ENCODE data around the gene ESPN.
"Not testable (repeated sequence)": the region's sequence is repeated elsewhere in the genome, so short reads cannot be mapped to it uniquely, and the experiment has no call there.

ESPN gene

DNA sequence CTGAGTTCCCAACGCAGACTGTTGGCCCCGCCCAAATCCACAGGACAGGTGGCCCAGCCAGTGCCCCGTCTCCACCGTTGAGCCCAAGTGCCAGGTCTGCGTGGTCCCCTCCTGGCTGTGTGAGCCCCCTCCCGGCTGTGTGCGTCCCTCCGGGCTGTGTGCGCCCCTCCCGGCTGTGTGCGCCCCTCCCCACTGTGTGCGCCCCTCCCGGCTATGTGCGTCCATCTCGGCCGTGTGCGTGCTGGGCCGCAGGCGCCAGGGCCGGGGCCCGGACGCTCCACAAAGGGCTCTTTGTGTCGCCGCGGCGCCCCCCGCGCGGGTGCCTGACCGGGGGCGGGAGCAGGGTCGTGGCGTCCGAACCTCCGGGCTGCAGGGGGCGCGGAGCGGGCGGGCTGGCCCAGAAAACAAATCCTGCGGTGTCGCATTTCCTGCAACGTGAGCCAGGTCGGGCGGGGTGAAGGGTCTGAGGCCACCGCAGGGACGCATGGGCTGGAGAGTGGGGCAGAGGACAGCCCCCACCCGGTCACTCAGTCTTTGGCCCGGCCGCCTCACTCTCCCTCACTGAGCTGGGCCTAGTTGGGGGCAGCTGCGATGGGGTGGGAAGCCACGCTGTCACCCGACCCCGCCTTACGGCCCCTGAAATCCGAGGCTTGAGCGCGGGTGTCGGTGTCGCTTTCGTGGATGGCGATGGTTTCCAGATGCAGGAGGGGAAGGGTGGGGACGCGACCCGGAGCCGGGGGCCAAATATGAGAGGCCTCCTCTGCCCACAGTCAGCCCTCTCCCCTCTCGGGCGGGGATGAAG lies 22.6 kb downstream of the ESPN start:
- Histone ChIP-seq H3K4me1 (ENCODE audit: control insufficient read depth in 1 of 2, insufficient read depth in 2 of 2, low read length in 2 of 2) (peaks cover 9 to 19% of the 10 kb centered on the region in 2 donors), H3K36me3 (ENCODE audit: control insufficient read depth in 1 of 2, insufficient read depth in 2 of 2, low read length in 2 of 2) (no peaks in the 10 kb centered on the region), H3K27me3 (ENCODE audit: control insufficient read depth in 1 of 2, insufficient read depth in 2 of 2, low read length in 2 of 2) (peaks cover 0 to 8% of the 10 kb centered on the region in 2 donors), H3K27ac (ENCODE audit: low read depth, low read length) (no peak overlapping the region), H3K9me3 (ENCODE audit: control insufficient read depth in 1 of 2, low read length in 2 of 2) (no peaks in the 10 kb centered on the region), H3K9ac (ENCODE audit: low read depth in 1 of 2, low read length in 2 of 2) (no peak overlapping the region), H3K4me3 (ENCODE audit: low read depth in 1 of 2, low read length in 2 of 2) (peak overlapping the region; percentile 15 to 45)

DNA sequence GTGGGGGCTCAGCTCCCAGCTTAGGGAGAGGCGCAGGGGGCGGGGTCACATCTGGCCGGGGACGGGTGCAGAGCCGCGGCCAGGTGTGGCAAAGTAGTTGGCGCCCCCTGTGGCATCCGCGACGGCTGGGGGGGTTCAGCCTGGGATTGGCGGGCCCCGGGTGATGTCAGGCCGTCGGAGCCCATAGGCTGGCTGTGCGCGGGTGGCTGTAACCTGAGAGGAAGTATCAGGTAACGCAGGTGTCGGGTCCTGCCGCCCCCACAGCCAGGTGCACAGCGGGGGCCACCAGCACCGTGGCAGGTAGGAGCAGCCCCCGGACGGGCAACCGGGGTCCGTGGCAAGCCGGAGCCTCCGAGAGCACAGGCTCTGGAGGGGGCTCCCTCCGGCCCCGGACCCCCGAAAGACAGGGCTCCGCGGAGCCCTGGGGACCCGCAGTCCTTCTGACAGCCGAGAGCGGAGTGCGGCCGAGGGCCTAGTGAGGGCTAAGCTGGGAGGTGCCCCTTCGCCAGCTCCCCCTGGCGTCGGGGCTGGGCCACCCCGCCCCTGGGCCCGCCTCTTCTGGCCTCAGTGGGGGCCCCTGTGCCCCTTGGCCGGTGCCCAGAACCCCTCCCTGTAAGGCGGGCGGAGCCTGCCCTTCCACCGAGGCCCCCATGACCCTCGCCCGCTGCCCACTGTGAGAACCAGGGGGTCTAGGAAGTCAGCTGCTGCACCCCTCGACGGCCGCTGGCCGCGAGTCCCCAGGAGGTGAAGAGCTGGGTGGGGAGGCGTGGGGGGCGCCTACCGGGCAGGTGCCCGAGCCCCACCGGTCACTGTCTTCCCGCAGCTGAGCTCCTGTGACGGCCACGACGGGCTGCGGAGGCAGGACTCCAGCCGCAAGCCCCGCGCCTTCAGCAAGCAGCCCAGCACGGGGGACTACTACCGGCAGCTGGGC lies 23.5 kb downstream of the ESPN start:
- H3K9ac ChIP-seq (ENCODE audit: low read depth in 1 of 2, low read length in 2 of 2), result no peak overlapping the region
- H3K4me3 ChIP-seq (ENCODE audit: low read depth in 1 of 2, low read length in 2 of 2), result peak overlapping the region; percentile 15 to 45
- peaks cover 0 to 8% of the 10 kb centered on the region in 2 donors for H3K27me3 ChIP-seq (ENCODE audit: control insufficient read depth in 1 of 2, insufficient read depth in 2 of 2, low read length in 2 of 2)
- no peaks in the 10 kb centered on the region for H3K36me3 ChIP-seq (ENCODE audit: control insufficient read depth in 1 of 2, insufficient read depth in 2 of 2, low read length in 2 of 2)
- peaks cover 9 to 19% of the 10 kb centered on the region in 2 donors for H3K4me1 ChIP-seq (ENCODE audit: control insufficient read depth in 1 of 2, insufficient read depth in 2 of 2, low read length in 2 of 2)
- no peaks in the 10 kb centered on the region for H3K9me3 ChIP-seq (ENCODE audit: control insufficient read depth in 1 of 2, low read length in 2 of 2)
- no peak overlapping the region for H3K27ac ChIP-seq (ENCODE audit: low read depth, low read length)

DNA sequence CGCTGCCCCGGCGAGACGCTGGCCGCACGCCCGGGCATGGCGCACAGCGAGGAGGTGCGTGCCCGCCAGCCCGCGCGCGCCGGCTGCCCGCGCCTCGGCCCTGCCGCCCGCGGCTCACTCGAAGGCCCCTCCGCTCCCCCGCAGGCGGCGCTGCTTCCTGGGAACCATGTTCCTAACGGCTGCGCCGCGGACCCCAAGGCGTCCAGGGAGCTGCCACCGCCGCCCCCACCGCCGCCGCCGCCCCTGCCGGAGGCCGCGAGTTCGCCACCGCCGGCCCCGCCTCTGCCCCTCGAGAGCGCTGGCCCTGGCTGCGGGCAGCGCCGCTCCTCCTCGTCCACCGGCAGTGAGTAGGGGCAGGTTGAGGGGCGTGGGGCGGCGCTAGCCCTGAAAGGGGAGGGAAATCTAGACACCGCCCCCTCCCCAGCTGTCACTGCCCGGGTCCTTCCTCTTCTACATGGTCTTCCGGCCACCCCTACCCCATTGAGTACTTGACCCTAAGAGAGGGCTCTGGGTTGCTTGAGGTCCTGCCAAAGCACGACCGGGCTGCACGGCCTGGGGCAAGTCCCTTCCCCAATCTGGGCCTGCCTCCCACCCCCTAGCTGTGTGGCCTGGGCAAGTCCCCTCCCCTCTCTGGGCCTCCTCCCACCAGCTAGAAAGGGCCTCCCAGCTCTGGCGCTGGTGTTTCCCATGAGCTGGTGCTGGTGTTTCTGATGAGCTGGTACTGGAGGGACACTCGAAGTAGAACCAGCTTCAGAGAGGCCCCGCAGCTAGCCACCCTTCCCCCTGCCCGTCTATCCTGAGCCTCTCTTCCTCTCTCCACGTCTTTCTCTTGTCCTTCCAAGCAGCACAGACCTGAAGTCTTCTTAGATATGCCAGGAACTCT lies 24.4 kb downstream of the ESPN start:
- peaks cover 0 to 8% of the 10 kb centered on the region in 2 donors for H3K27me3 ChIP-seq (ENCODE audit: control insufficient read depth in 1 of 2, insufficient read depth in 2 of 2, low read length in 2 of 2)
- H3K36me3 ChIP-seq (ENCODE audit: control insufficient read depth in 1 of 2, insufficient read depth in 2 of 2, low read length in 2 of 2), result no peaks in the 10 kb centered on the region
- H3K4me3 ChIP-seq (ENCODE audit: low read depth in 1 of 2, low read length in 2 of 2), result peak overlapping the region; percentile 22 to 45
- no peaks in the 10 kb centered on the region for H3K9me3 ChIP-seq (ENCODE audit: control insufficient read depth in 1 of 2, low read length in 2 of 2)
- peak overlapping the region; percentile 10 for H3K27ac ChIP-seq (ENCODE audit: low read depth, low read length)
- H3K4me1 ChIP-seq (ENCODE audit: control insufficient read depth in 1 of 2, insufficient read depth in 2 of 2, low read length in 2 of 2), result peaks cover 9 to 19% of the 10 kb centered on the region in 2 donors
- no peak overlapping the region for H3K9ac ChIP-seq (ENCODE audit: low read depth in 1 of 2, low read length in 2 of 2)

DNA sequence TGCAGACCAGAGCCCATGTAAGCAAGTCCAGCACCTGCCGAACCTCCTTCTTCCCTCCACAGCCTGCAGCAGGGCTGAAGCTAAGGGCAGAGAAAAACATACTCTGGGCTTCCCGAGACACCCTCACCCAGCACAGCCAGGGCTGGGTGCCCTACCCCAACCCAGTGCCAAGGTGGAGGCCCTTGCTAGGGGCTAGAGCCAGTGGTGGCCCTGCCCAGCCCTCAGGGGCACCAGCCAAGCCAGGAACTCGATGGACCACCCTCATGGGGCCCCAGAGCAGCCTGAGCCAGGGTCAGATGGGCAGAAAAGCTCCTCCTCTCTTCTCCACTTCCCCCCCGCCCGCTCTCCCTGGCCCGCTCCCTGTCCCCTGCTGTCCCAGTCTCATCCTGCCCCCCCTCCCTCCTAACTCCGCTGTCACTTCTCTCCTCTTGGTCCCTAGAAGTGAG lies 25.5 kb downstream of the ESPN start:
- Histone ChIP-seq H3K27me3 (ENCODE audit: control insufficient read depth in 1 of 2, insufficient read depth in 2 of 2, low read length in 2 of 2) (peaks cover 0 to 5% of the 10 kb centered on the region in 2 donors), H3K9me3 (ENCODE audit: control insufficient read depth in 1 of 2, low read length in 2 of 2) (no peaks in the 10 kb centered on the region), H3K9ac (ENCODE audit: low read depth in 1 of 2, low read length in 2 of 2) (peak overlapping the region in 1 of 2 donors; percentile 1), H3K4me3 (ENCODE audit: low read depth in 1 of 2, low read length in 2 of 2) (no peak overlapping the region), H3K4me1 (ENCODE audit: control insufficient read depth in 1 of 2, insufficient read depth in 2 of 2, low read length in 2 of 2) (peaks cover 9 to 18% of the 10 kb centered on the region in 2 donors), H3K36me3 (ENCODE audit: control insufficient read depth in 1 of 2, insufficient read depth in 2 of 2, low read length in 2 of 2) (no peaks in the 10 kb centered on the region), H3K27ac (ENCODE audit: low read depth, low read length) (peak overlapping the region; percentile 56)

DNA sequence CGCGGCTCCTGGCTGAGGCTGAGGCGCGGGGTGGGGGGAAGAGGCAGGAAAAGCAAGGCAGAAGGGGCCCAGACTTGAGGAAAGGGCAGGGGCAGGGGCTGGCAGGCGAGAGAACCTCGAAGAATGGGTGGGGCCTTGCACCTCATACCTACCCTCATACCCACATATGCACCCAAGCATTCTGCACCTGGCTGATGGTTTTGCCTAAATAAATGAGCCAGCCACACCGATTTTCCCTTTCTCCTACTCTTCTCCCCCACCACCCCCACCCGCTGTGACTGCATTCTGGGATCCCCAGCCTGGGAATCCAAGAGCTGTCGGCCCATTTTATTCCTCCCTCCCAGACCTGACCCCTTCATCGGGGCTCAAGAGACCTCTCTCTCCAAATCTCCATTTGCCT lies 25.9 kb downstream of the ESPN start:
- Histone ChIP-seq H3K4me1 (ENCODE audit: control insufficient read depth in 1 of 2, insufficient read depth in 2 of 2, low read length in 2 of 2) (peaks cover 9 to 15% of the 10 kb centered on the region in 2 donors), H3K4me3 (ENCODE audit: low read depth in 1 of 2, low read length in 2 of 2) (peak overlapping the region; percentile 40 to 60), H3K27ac (ENCODE audit: low read depth, low read length) (peak overlapping the region; percentile 50)
- not testable (repeated sequence) for H3K27me3 ChIP-seq (ENCODE audit: control insufficient read depth in 1 of 2, insufficient read depth in 2 of 2, low read length in 2 of 2); H3K36me3 ChIP-seq (ENCODE audit: control insufficient read depth in 1 of 2, insufficient read depth in 2 of 2, low read length in 2 of 2); H3K9me3 ChIP-seq (ENCODE audit: control insufficient read depth in 1 of 2, low read length in 2 of 2); H3K9ac ChIP-seq (ENCODE audit: low read depth in 1 of 2, low read length in 2 of 2)

DNA sequence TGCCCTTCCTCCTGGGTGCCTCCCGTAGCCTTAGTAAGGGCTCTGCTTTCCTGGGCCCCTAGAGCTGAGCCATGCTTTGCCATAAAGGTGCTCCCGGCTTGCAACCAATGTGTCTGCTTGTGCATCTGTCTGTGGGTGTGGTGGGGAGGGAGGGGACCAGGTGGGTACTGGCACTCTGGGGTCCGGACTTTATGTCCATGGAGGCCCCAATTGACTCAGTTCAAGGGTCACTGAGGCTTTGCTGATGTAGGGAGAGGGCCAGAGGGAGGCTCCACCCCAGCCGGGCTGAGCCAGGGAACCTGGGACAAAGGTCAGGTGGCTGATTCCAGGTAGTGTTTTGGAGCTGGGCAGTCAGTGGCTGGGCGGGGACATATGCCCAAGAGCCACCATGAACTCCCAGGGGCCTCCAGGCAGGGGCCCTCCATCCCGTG lies 26.4 kb downstream of the ESPN start:
- no peaks in the 10 kb centered on the region for H3K36me3 ChIP-seq (ENCODE audit: control insufficient read depth in 1 of 2, insufficient read depth in 2 of 2, low read length in 2 of 2)
- no peaks in the 10 kb centered on the region for H3K9me3 ChIP-seq (ENCODE audit: control insufficient read depth in 1 of 2, low read length in 2 of 2)
- peak overlapping the region; percentile 48 to 60 for H3K4me3 ChIP-seq (ENCODE audit: low read depth in 1 of 2, low read length in 2 of 2)
- peak overlapping the region in 1 of 2 donors; percentile 33 for H3K9ac ChIP-seq (ENCODE audit: low read depth in 1 of 2, low read length in 2 of 2)
- H3K27me3 ChIP-seq (ENCODE audit: control insufficient read depth in 1 of 2, insufficient read depth in 2 of 2, low read length in 2 of 2), result peaks cover 0 to 3% of the 10 kb centered on the region in 2 donors
- H3K4me1 ChIP-seq (ENCODE audit: control insufficient read depth in 1 of 2, insufficient read depth in 2 of 2, low read length in 2 of 2), result peaks cover 9 to 15% of the 10 kb centered on the region in 2 donors
- H3K27ac ChIP-seq (ENCODE audit: low read depth, low read length), result peak overlapping the region; percentile 50

DNA sequence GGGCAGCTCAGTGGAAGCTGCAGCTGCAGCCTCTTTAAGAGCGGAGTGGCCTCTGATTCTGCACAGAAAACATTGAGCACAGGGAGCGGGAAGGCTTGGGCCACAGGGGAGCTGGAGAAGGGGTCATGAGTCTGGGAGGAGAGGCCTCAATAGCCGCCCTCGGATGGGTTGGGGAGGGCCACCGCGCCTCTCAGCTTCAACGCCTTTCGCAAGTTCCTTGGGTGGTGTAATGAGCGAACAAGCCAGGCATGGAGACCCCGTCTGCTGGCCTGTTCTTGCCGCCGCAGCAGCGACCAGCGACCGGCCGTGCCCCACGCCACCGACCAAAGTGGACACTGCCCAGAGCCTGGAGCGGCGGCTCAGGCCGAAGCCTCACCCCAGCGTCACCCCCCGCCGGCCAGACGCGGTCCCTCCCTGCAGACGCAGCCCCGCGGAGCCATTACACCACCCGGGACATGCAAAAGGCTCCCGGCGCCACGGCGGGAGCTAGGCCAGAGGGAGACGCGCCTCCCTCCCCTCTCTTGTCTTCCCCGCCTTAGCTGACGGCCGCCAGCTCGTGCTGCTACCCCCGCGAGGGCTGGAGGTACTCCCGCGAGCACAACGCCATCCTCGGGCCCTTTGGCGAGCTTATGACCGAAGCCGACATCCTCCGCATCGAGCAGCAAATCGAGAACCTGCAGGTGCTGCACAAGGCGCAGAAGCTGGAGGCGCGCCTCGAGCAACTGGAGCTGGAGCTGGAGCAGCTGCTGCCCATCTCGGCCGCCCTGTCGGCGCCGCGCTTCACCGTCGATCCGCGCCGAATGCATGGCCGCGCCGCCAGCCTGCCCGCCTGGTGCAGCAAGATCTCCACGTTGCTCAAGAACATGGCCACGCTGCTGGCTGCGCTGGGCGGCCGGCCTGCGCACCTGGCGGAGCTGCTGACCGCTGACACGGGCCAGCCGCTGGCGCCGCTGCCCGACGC lies 29.6 kb downstream of the ESPN start:
- H3K4me1 ChIP-seq (ENCODE audit: control insufficient read depth in 1 of 2, insufficient read depth in 2 of 2, low read length in 2 of 2), result peaks cover 9 to 15% of the 10 kb centered on the region in 2 donors
- not testable (repeated sequence) for H3K27ac ChIP-seq (ENCODE audit: low read depth, low read length); H3K27me3 ChIP-seq (ENCODE audit: control insufficient read depth in 1 of 2, insufficient read depth in 2 of 2, low read length in 2 of 2); H3K4me3 ChIP-seq (ENCODE audit: low read depth in 1 of 2, low read length in 2 of 2); H3K36me3 ChIP-seq (ENCODE audit: control insufficient read depth in 1 of 2, insufficient read depth in 2 of 2, low read length in 2 of 2); H3K9me3 ChIP-seq (ENCODE audit: control insufficient read depth in 1 of 2, low read length in 2 of 2); H3K9ac ChIP-seq (ENCODE audit: low read depth in 1 of 2, low read length in 2 of 2)

DNA sequence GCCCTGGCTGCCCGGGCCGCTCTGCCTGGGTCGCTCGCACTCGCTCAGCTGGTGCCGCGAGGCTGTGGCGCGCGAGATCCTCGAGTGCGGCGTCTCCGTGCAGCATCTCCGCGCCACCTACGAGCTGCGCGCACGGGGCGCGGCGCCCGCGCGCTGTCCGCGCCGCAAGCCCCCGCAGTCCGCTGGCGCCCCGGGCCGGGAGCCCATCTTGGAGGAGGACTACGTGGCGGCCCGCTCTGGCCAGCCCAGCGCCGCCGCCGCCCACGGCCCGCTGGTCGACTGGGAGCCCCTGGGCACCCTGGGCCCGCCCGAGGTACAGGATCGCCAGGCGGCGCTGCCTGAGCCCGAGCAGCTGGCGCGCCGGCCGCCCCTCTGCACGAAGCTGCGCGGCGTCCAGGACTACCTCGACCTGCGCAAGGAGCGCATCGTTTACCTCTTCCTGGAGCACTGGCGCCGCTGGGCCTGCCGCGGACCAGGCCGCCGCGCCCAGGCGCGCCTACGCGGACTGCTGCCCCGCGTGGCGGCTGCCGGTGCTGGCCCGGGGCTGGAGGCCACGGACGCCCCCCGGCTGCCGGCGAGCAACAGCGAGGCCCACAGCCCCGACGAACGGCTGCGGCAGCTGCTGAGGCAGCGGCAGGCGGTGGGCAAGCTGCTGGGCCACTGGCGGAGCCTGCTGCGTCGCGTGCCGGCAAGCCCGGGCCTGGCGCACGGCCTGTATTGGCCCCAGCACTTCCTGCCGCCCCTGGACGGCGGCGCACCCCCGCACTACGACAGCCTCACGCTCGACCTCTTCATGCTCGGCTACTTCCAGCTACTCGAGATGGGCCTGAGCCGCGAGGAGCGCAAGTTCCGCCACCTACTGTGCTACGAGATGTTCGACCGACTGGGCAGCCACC lies 30.5 kb downstream of the ESPN start:
- H3K36me3 ChIP-seq (ENCODE audit: control insufficient read depth in 1 of 2, insufficient read depth in 2 of 2, low read length in 2 of 2), result peaks cover 0 to 3% of the 10 kb centered on the region in 2 donors
- no peaks in the 10 kb centered on the region for H3K9me3 ChIP-seq (ENCODE audit: control insufficient read depth in 1 of 2, low read length in 2 of 2)
- H3K4me3 ChIP-seq (ENCODE audit: low read depth in 1 of 2, low read length in 2 of 2), result no peak overlapping the region
- no peak overlapping the region for H3K9ac ChIP-seq (ENCODE audit: low read depth in 1 of 2, low read length in 2 of 2)
- peaks cover under 1 to 7% of the 10 kb centered on the region in 2 donors for H3K4me1 ChIP-seq (ENCODE audit: control insufficient read depth in 1 of 2, insufficient read depth in 2 of 2, low read length in 2 of 2)
- H3K27me3 ChIP-seq (ENCODE audit: control insufficient read depth in 1 of 2, insufficient read depth in 2 of 2, low read length in 2 of 2), result peaks cover 0 to 5% of the 10 kb centered on the region in 2 donors
- H3K27ac ChIP-seq (ENCODE audit: low read depth, low read length), result no peak overlapping the region
